ENCODE data around the gene PLA2G4B. TPM values are rescaled to one million over a fixed set of nuclear protein-coding genes. Genes with fewer than 3 reads are reported as not detected.

PLA2G4B gene
- total RNA-seq, 1 donor from 2014 or later = 10.7 TPM

GRCh38 chr15:41886741-41887140, 48.1 kb downstream of the PLA2G4B start:
- DNase-seq = no peak

- DNase-seq = no peak
Measured at GRCh38 chr15:41887161-41887560, 48.5 kb downstream of the PLA2G4B start.

- DNase-seq = no peak
Measured at GRCh38 chr15:41887893-41888292, 49.2 kb downstream of the PLA2G4B start.

- DNase-seq = no peak
Measured at GRCh38 chr15:41888662-41889253, 50.1 kb downstream of the PLA2G4B start.

DNA sequence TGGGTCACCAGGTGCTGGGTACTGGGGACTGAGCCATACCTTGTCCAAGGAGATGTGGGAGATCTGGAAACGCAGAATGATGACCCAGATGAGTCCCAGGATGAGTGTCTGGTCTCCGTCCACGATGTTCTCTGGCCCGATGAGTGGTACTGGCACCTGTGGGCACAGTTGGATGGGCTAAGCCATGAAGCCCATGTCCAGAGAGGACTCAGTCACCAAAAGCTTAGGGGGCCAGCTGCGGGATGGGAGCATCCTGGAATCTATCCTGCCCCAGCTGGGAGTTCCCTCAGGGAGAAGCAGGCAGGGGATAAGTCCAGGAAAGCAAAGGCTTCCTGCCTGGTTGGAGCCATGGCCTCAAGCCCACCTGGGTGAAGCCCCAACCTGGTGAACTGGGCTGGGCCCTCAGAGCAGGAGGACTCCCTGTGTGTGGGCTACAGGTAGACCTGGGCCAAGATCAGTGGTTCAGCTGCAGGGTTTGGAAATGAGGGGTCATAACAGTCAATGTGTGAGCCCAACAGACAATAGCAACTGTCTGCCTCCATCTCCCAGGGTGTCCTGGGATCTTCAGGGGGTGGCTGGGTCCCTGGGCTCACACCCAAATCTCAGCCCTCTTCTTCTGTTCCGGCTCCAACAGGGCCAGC, 51.5 kb downstream of the PLA2G4B start:
- DNase-seq = no peak

DNA sequence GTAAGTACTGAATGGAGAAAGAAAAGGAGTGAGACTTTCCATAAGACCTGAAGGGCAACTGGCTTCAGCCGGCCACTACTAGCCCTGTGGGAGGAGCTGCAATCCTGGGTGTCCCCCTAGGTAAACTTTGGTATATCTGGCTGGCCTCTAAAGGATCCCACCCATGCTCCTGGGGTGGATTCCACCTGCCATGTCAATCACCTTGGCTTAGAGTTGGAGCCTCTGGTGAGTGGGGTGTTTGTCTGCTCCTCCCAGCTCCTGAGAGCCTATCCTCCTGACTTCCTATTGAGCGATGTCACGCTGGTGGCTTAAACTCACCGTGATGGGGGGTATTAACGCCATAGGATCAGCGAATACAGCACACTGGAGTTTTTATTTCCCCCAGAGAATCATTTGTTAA, 52.6 kb downstream of the PLA2G4B start:
- no peak for DNase-seq

GRCh38 chr15:41891946-41892345, 53.3 kb downstream of the PLA2G4B start:
- DNase-seq = peak; percentile 69

DNA sequence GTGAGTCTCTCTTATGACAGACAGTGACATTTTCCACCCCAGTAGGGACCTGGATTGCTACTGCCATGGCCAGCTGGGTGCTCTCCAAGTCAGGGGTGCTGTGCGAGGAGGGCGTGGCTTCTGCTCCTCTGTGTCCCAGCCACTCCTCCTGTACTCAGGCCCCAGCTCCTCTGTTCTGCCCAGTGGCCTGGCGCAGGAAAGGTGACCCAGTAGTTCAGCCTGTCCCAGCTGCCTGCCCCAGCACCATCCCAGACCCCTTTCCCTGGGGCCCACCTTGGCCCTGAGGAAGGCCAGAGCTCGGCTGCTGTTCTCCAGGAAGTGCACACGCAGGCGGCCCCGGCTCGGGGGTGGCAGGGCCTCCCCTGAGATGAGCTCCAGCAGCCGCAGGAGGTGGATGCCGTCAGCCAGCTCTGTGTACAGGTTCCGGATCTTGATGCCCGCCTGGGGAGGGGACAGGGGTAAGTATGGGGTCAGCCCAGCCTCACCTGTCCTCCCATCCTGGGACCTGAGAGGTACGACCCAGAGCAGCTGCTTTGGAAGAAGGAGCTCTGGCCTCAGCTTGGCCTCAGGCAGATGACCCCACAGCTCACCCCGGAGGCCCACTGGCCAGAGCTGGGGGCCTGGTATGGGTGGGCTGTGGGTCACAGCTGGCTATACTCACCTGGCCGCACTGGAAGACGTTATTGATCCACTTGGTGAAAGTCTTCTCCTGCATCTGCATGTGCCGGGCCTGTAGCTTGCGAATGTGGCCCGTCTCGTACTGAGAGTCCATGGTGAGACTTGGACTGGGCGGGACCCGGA, 54.2 kb downstream of the PLA2G4B start:
- no peak for DNase-seq

- no peak for DNase-seq
Measured at GRCh38 chr15:41893422-41894250, 55.0 kb downstream of the PLA2G4B start, which contains the start of gene SPTBN5. Gene SPTBN5, minus strand, starts transcription at chr15:41894053. Its CDS starts 556 bp downstream, at chr15:41893497.

- DNase-seq = no peak
Measured at GRCh38 chr15:41894251-41894790, 55.7 kb downstream of the PLA2G4B start.

DNA sequence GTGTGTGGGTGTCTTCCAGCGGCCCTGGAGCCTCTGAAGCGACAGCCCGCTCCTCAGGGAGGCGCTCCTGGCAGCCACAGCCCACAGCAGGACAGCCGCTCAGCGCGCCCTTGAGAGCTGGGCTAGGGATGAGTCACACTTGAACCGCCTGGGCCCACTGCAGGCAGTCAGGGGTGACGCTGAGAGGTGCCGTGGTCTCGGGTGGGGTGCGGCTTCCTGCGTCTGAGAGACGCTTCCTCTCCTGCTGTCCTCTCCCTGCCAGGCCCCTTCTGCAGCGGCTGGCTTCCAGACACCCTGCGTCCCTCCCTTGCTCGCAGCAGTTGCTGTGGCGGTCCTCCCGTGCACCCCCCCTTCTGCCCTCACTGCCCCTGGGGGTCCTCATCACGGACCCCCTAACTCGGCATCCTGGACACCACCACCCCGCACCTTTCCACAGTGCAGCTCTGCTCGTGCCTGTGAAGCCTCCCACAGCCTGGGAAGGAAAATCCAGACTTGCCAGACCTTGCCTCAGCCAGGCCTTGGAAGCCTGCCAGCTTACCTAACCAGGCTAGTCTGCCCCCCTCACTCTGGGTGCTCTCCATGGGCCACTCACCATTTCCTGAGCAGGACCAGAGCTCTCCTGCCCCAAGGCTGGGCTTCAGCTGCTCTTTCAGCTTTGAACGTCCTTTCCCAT, 56.3 kb downstream of the PLA2G4B start:
- peak; percentile 60 for DNase-seq

- DNase-seq = no peak
Measured at GRCh38 chr15:41895491-41895890, 56.8 kb downstream of the PLA2G4B start.

- DNase-seq = no peak
Measured at GRCh38 chr15:41895957-41896356, 57.3 kb downstream of the PLA2G4B start.

DNA sequence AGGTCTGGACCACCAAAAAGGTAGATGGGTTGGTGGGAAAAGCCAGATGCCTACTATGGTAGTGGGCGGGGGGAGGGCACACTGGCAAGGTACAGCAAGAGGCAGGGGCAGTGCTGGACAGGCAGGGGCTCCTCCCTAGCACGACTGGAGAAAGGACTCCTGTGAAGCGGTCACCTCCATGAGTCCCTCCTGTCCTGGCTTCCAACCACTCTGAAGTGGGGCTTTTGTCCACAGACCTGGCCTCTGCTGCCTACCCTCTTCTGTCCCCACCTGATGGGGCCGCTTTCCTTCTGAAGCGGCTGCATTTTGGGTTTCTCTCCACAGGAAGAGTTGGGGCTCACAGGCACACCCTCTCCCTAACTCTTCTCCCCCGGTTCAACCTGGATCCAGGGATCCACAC, 57.9 kb downstream of the PLA2G4B start:
- DNase-seq = no peak

DNA sequence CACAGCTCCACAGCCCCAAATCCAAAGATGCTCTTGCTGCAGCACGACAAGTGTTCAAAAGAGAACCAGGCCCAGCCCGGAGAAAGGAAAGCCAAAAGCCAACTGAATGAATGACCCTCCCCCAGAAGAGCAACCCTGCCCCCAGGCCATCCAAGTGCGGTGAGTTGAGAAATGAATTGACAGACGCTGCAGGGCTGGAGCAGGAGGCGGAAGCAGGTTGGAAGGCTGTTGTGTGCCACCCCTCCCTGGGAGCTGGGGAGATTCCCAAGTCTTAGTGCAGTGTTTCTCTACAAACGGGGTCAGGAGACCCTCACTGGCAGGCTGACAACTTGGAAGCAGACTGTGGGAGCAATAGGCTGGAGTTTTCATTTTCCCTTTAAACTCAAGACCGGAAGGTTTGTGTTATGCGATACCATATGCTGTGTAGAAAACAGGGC, 58.7 kb downstream of the PLA2G4B start:
- DNase-seq = no peak

Small RNAs within 50 kb of the gene (small RNA-seq; reads per million reads assigned to genes)
- gene JMJD7-PLA2G4B (ENCODE audit: low replicate concordance) = not detected
- not detected for gene MIR4310 (ENCODE audit: low replicate concordance)
- not detected for gene RNA5SP393 (ENCODE audit: low replicate concordance)

Other genes with a start within 250 kb of the PLA2G4B start
- 118 TPM for gene MGA, start 178.4 kb upstream of the PLA2G4B start, total RNA-seq
- 22.8 TPM for gene MAPKBP1, start 64.4 kb upstream of the PLA2G4B start, total RNA-seq
- gene JMJD7, start 10.8 kb upstream of the PLA2G4B start, total RNA-seq = 16.7 TPM
- 2.2 TPM for gene SPTBN5, start 55.2 kb downstream of the PLA2G4B start, total RNA-seq
- 39.1 TPM for gene EHD4, start 133.7 kb downstream of the PLA2G4B start, total RNA-seq
- 1.9 TPM for gene PLA2G4E, start 182.2 kb downstream of the PLA2G4B start, total RNA-seq

Measured in tongue (tissue), 3 donors.